Activated CD4-positive, alpha-beta memory T cell treated with anti-CD3 and anti-CD28 coated beads for 36 hours (primary cell): ENCODE data around the gene PLCB1. TPM values are rescaled to one million over a fixed set of nuclear protein-coding genes. Genes with fewer than 3 reads are reported as not detected.

ENCODE experiments used
- CTCF ChIA-PET: fragments of 350-600 bp; sonication (Branson Sonifier 250); formaldehyde crosslinking; loops from one replicate; lab custom pipeline; 2021; ENCODE audit warnings: antibody characterized with exemption, inconsistent platforms; lab: Charles Lee
- POLR2A ChIA-PET: fragments of 350-600 bp; sonication (Branson Sonifier 250); formaldehyde crosslinking; loops from one replicate; lab custom pipeline; 2021; ENCODE audit warnings: antibody characterized with exemption; lab: Charles Lee
- DNase-seq: peaks from one replicate; pipeline ENCODE4 v3.0.0-alpha.2; 2020
- H3K27ac Mint-ChIP-seq: one replicate; pipeline ENCODE4 v1.8.0; 2021; ENCODE audit warnings: mixed read lengths
- H3K27me3 Mint-ChIP-seq: one replicate; pipeline ENCODE4 v1.8.0; 2021; ENCODE audit warnings: mixed read lengths
- H3K36me3 Mint-ChIP-seq: one replicate; pipeline ENCODE4 v1.8.0; 2021; ENCODE audit warnings: mixed read lengths
- H3K4me1 Mint-ChIP-seq: one replicate; pipeline ENCODE4 v1.8.0; 2021; ENCODE audit warnings: low read depth, mixed read lengths
- H3K4me3 Mint-ChIP-seq: one replicate; pipeline ENCODE4 v1.8.0; 2021; ENCODE audit warnings: mild to moderate bottlenecking, mixed read lengths
- H3K9me3 Mint-ChIP-seq: one replicate; pipeline ENCODE4 v1.8.0; 2021; ENCODE audit warnings: mixed read lengths
- intact Hi-C: fragments of 100-400 bp; cut with micrococcal nuclease; formaldehyde crosslinking; loops from one replicate; pipeline ENCODE4 v1.15.1; 2023
- total RNA-seq, 2 experiments: library from RNA; stranded (reverse); gene quantifications; one replicate each; pipeline ENCODE4 v1.2.3, GENCODE V29; 2021

The PLCB1 gene
- total RNA-seq, 2 experiments from 2014 or later, result 3.9 to 4.0 TPM

GRCh38 chr20:8568075-8568474 is 436.0 kb downstream of the PLCB1 start:
- H3K9me3 Mint-ChIP-seq, result peaks cover 7% of the 10 kb centered on the region
- no peak overlapping the region for H3K27ac Mint-ChIP-seq
- H3K36me3 Mint-ChIP-seq, result no peaks in the 10 kb centered on the region
- ChIA-PET CTCF (no interaction called here), POLR2A (no interaction called here)
- intact Hi-C loops, result no loop called here
- no peak for DNase-seq
- no peaks in the 10 kb centered on the region for H3K27me3 Mint-ChIP-seq
- H3K4me1 Mint-ChIP-seq, result no peaks in the 10 kb centered on the region
- H3K4me3 Mint-ChIP-seq, result no peak overlapping the region

GRCh38 chr20:8569766-8570165 is 437.7 kb downstream of the PLCB1 start:
- H3K4me1 Mint-ChIP-seq, result no peaks in the 10 kb centered on the region
- H3K4me3 Mint-ChIP-seq, result no peak overlapping the region
- no peaks in the 10 kb centered on the region for H3K27me3 Mint-ChIP-seq
- H3K36me3 Mint-ChIP-seq, result no peaks in the 10 kb centered on the region
- ChIA-PET POLR2A (no interaction called here), CTCF (no interaction called here)
- DNase-seq, result no peak
- intact Hi-C loops, result no loop called here
- no peak overlapping the region for H3K27ac Mint-ChIP-seq
- peaks cover under 1% of the 10 kb centered on the region for H3K9me3 Mint-ChIP-seq

- H3K27me3 Mint-ChIP-seq, result no peaks in the 10 kb centered on the region
- H3K9me3 Mint-ChIP-seq, result no peaks in the 10 kb centered on the region
- DNase-seq, result no peak
- no peak overlapping the region for H3K27ac Mint-ChIP-seq
- POLR2A ChIA-PET, result no interaction called here
- CTCF ChIA-PET, result no interaction called here
- H3K4me3 Mint-ChIP-seq, result no peak overlapping the region
- intact Hi-C loops, result no loop called here
- H3K36me3 Mint-ChIP-seq, result no peaks in the 10 kb centered on the region
- H3K4me1 Mint-ChIP-seq, result no peaks in the 10 kb centered on the region
These were observed 439.5 kb downstream of the PLCB1 start for GRCh38 chr20:8571611-8572010.

- POLR2A ChIA-PET, result no interaction called here
- DNase-seq, result no peak
These were observed 441.6 kb downstream of the PLCB1 start for GRCh38 chr20:8573686-8574085.

GRCh38 chr20:8575114-8575513 is 443.0 kb downstream of the PLCB1 start:
- ChIA-PET POLR2A (no interaction called here), CTCF (interaction anchor here (0.5 kb wide), 1 partner anchor 88 kb away, joined by 3 read pairs; no protein-coding TSS in a partner anchor)
- Mint-ChIP-seq H3K4me1 (no peaks in the 10 kb centered on the region), H3K27ac (no peak overlapping the region), H3K9me3 (peaks cover 2% of the 10 kb centered on the region), H3K4me3 (no peak overlapping the region), H3K36me3 (no peaks in the 10 kb centered on the region), H3K27me3 (no peaks in the 10 kb centered on the region)
- no peak for DNase-seq
- intact Hi-C loops, result no loop called here

More at GRCh38 chr20:8573686-8574085, 441.6 kb downstream of the PLCB1 start:
- Mint-ChIP-seq H3K36me3 (no peaks in the 10 kb centered on the region), H3K27me3 (no peaks in the 10 kb centered on the region), H3K4me1 (no peaks in the 10 kb centered on the region), H3K4me3 (no peak overlapping the region), H3K9me3 (peaks cover 2% of the 10 kb centered on the region), H3K27ac (no peak overlapping the region)
- intact Hi-C loops, result no loop called here
- CTCF ChIA-PET, result no interaction called here

GRCh38 chr20:8578161-8578865 is 446.2 kb downstream of the PLCB1 start:
- no peak for DNase-seq
- H3K36me3 Mint-ChIP-seq, result no peaks in the 10 kb centered on the region
- H3K9me3 Mint-ChIP-seq, result peaks cover 2% of the 10 kb centered on the region
- no peak overlapping the region for H3K27ac Mint-ChIP-seq
- CTCF ChIA-PET, result no interaction called here
- no peaks in the 10 kb centered on the region for H3K27me3 Mint-ChIP-seq
- POLR2A ChIA-PET, result no interaction called here
- no peaks in the 10 kb centered on the region for H3K4me1 Mint-ChIP-seq
- intact Hi-C loops, result no loop called here
- no peak overlapping the region for H3K4me3 Mint-ChIP-seq

GRCh38 chr20:8579035-8579434 is 447.0 kb downstream of the PLCB1 start:
- no peak for DNase-seq
- intact Hi-C loops, result no loop called here
- peaks cover 2% of the 10 kb centered on the region for H3K9me3 Mint-ChIP-seq
- no peak overlapping the region for H3K4me3 Mint-ChIP-seq
- H3K27ac Mint-ChIP-seq, result no peak overlapping the region
- ChIA-PET CTCF (no interaction called here), POLR2A (no interaction called here)
- no peaks in the 10 kb centered on the region for H3K27me3 Mint-ChIP-seq
- H3K36me3 Mint-ChIP-seq, result no peaks in the 10 kb centered on the region
- H3K4me1 Mint-ChIP-seq, result no peaks in the 10 kb centered on the region

GRCh38 chr20:8581446-8582183 is 449.5 kb downstream of the PLCB1 start:
- no peaks in the 10 kb centered on the region for H3K27me3 Mint-ChIP-seq
- H3K9me3 Mint-ChIP-seq, result peaks cover 2% of the 10 kb centered on the region
- H3K4me1 Mint-ChIP-seq, result no peaks in the 10 kb centered on the region
- DNase-seq, result no peak
- no peak overlapping the region for H3K4me3 Mint-ChIP-seq
- CTCF ChIA-PET, result no interaction called here
- intact Hi-C loops, result no loop called here
- H3K27ac Mint-ChIP-seq, result no peak overlapping the region
- no peaks in the 10 kb centered on the region for H3K36me3 Mint-ChIP-seq
- POLR2A ChIA-PET, result no interaction called here

- POLR2A ChIA-PET, result no interaction called here
These were observed 451.0 kb downstream of the PLCB1 start for GRCh38 chr20:8583012-8583565.

GRCh38 chr20:8583566-8584043 is 451.5 kb downstream of the PLCB1 start:
- intact Hi-C loops, result no loop called here
- Mint-ChIP-seq H3K27ac (no peak overlapping the region), H3K4me1 (no peaks in the 10 kb centered on the region), H3K36me3 (no peaks in the 10 kb centered on the region), H3K9me3 (no peaks in the 10 kb centered on the region), H3K4me3 (no peak overlapping the region), H3K27me3 (no peaks in the 10 kb centered on the region)
- ChIA-PET POLR2A (no interaction called here), CTCF (no interaction called here)
- no peak for DNase-seq

More at GRCh38 chr20:8583012-8583565, 451.0 kb downstream of the PLCB1 start:
- no peaks in the 10 kb centered on the region for H3K36me3 Mint-ChIP-seq
- intact Hi-C loops, result no loop called here
- no peaks in the 10 kb centered on the region for H3K4me1 Mint-ChIP-seq
- CTCF ChIA-PET, result no interaction called here
- H3K9me3 Mint-ChIP-seq, result no peaks in the 10 kb centered on the region
- no peaks in the 10 kb centered on the region for H3K27me3 Mint-ChIP-seq
- H3K27ac Mint-ChIP-seq, result no peak overlapping the region
- no peak overlapping the region for H3K4me3 Mint-ChIP-seq
- no peak for DNase-seq

GRCh38 chr20:8587251-8587650 is 455.2 kb downstream of the PLCB1 start:
- no peaks in the 10 kb centered on the region for H3K4me1 Mint-ChIP-seq
- H3K36me3 Mint-ChIP-seq, result no peaks in the 10 kb centered on the region
- H3K4me3 Mint-ChIP-seq, result no peak overlapping the region
- peaks cover 2% of the 10 kb centered on the region for H3K9me3 Mint-ChIP-seq
- no peaks in the 10 kb centered on the region for H3K27me3 Mint-ChIP-seq
- no peak for DNase-seq
- ChIA-PET POLR2A (no interaction called here), CTCF (no interaction called here)
- intact Hi-C loops, result no loop called here
- H3K27ac Mint-ChIP-seq, result no peak overlapping the region

- POLR2A ChIA-PET, result no interaction called here
- no peaks in the 10 kb centered on the region for H3K27me3 Mint-ChIP-seq
- H3K9me3 Mint-ChIP-seq, result peaks cover 2% of the 10 kb centered on the region
- CTCF ChIA-PET, result no interaction called here
- intact Hi-C loops, result no loop called here
- DNase-seq, result no peak
- no peaks in the 10 kb centered on the region for H3K36me3 Mint-ChIP-seq
- H3K4me3 Mint-ChIP-seq, result no peak overlapping the region
- H3K27ac Mint-ChIP-seq, result no peak overlapping the region
- no peaks in the 10 kb centered on the region for H3K4me1 Mint-ChIP-seq
These were observed 455.7 kb downstream of the PLCB1 start for GRCh38 chr20:8587810-8588209.
